ENCODE measurements around the gene HMGN3.

HMGN3 gene

DNA sequence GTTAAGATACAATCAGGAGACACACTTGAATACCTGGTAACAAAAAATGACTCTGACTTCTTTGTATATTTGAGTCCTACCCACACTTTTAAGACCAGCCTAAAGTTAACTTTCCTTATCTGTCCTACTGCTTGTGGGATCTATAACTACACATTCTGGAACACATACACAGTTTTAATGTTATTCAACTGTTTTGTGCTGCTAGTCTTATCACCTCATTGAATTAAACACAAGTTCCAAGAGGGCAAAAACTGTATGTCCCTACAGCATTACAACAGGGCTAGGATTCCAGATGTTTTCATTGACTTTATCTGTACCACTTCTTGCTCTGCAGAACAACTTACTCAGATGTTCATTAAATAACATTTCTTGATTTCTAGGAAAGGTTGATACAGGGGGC lies 2.8 kb downstream of the HMGN3 start:
- no peak for DNase-seq

DNA sequence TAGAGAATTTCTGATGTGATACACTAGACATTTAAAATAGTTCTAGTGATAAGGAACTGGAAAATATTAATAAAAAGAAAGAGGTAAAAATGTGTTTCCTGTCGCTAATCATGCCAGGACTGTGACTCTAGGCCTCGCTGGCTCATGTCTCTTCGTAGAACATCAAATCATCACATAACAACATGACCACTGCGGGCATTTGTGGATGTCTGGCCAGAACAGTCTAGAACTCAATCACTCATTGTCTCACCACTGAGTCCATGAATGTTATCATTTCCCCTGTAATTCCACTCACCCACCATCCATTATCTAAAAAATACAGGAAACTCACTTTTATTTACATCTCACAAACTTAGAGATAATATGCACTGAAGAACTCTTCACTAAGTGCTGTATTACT lies 3.4 kb downstream of the HMGN3 start:
- DNase-seq: no peak

DNA sequence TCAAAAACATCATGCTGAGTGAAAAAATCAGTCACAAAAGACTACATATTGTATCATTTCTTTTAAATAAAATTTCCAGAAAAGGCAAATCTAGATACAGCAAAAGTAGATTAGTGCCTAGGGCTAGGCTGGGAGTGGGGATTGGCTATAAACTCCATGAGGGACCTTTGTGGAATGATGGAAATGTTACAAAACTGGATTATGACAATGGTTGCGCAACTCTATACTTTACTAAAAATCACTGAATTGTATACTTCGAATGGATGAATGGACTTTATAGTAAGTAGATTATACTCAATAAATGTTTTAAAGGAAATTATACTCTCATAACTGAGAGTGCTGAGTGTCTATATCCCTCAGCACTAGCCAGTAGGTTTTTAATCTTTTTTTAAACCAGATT lies 4.3 kb downstream of the HMGN3 start:
- no peak for DNase-seq

DNA sequence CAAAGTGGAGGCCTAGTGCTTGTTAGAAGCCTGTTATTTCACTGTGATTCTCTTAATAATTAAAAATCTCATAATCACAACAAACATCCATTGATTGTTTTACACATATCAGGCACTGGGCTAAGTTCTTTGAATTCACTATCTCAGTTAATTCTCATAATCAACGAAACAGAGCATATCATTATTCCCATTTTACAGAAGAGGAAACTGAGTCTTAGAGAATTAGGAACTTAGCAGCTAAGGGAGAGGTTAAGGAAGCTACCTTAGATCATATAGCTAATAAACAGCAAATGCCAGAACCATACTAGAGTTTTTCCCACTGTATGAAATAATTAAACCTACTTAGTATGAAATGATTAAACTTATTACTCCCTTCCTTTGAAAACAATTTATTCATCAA lies 7.0 kb downstream of the HMGN3 start:
- DNase-seq: no peak

DNA sequence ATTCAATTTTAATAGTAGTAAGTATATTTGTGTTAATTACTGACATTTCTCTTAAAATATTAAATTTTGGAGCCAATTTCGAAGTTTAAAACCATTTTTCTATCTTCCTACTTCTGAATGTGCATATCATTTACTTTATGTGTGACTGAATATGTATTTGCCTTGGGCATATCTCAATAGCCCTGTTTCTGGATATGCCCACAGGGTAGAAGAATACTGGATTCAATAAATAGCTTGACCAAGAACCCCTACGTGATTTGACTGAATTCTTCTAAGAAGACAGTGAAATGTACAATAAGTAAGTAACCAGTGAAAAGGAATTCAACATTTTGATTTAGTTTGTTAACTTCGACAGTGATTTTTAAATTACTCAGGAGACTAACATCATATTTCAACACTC lies 7.8 kb downstream of the HMGN3 start:
- DNase-seq: no peak

DNA sequence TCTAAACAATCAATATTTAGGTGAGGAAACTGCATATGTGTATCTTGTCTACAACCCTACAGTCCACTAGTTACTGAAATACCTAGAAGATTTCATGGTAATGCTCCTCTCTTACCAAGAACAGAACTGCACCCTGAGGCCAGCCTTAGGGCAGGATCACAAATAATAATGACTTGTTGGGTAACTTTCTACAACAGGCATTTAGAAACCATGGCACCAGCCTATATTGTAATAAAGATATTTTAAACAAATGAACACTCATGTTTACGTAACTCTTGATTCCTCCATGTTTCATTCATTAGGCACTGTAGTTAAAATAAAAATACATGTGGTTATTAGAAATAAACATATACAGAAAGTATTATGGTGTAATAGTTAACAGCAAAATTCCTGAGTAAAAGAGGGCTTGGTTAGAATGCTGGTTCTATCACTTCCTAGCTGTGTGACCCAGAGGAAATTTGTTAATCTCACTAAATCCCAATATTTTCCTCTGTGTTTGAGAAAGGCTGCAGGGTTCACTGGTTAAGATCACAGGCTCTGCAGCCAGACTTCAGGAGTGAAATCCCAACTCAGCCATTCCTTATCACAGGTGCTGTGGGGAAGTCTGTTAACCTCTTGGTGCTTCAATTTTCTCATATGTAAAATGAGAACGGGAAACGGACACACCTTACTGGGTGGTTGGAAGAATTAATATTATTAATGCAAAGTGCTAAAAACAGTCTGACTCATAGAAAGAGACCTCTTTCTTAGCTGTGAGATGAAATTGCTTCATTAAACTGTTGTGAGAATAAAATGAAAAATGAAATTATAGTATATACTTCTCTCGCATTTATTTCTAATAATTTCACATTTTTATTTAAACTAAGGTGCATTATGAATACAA lies 8.5 kb downstream of the HMGN3 start:
- DNase-seq: no peak

DNA sequence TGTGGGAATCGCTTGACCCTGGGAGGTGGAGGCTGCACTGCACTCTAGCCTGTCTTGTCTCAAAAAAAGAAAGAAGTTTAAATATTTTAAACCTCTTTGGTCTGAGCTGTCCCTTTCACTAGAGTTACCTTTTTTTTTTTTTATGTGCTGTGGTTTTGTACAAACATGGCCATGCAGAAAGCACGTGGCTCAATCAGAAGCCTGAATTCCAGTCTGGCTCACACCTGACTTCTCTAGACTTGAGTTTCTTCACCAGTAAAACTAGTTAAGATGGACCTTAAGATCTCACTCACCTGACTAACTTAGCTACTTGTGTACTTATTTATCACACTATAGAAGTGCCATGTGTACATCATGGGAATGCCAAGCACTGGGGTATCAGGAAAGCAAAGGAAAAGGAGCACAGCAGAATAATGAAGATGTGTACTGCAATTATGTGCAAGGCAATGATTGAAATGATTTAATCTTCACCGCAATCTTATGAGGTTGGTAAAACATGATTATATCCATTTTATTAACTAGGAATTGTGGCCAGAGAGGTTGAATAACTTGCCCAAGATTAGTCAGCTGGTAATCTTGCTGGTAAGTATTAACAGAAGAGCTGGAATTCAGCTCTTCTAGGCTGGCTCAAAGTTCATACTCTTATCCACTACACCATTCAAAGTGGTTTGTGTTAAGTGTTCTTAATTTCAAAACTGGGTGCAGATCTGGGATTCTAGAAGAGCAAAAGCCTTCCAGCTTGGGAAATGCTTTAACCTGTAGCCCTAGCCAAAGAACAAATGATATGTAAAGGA lies 10.7 kb downstream of the HMGN3 start:
- no peak for DNase-seq

DNA sequence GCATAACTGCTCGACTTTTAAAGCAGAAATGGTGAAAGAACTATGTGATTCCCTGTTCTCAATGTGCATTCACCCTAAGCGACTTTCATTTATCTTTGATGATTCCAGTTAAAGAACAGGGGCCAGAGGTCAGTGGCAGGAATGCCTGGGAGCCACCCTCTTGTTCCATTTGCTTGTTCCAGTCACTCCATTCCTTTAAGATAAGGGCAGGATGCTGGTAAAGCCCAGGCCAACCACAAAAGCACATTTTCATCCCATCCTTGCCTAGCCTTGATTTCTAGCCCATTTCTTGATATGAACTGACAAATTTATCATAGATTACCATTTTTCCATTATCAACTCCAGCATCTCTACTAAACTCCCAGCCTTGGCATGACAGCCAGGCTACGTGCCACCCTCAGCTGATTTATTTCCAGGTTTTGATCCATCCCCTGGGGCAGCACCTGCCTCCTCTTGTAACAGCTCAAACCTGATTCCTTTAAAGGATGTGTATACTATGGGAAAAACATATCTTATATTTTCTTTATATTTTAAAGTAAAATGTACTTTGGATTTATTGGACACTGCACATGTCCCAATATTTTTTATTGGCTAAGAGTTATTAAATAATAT lies 19.2 kb downstream of the HMGN3 start:
- DNase-seq: no peak

DNA sequence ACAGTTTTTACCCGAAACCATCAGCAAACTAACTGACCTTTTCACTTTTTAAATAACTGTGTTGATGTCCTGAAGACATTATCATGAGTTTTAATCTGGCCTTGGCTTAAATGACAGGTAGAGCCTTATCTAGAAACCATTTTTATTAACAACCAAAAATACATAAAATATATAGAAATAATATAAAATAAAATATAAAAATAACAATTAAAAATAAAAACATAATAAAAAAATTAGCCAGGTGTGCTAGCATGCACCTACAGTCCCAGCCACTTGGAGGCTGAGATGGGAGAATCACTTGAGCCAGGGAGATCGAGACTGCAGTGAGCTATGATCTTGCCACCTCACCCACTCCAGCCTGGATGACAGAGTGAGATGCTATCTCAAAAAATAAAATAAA lies 21.6 kb downstream of the HMGN3 start:
- DNase-seq: no peak

DNA sequence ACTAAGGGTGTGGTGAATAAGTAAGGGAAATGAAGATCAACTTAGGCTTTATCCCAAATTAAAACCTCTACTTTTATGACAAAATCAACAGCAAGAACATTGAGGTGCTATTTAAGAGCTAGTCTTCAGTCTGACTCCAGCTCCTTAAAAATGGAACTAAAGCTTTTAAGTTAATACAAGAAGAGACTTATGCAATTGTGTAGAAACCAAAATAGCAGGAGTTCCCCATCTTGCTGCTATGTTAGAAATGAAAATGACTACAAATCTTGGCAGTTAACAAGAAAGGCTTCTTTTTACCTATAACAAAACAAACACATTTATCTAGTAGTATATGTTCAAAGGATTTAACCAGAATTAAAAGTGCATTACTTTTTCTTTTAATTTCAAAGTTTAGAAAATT lies 25.7 kb downstream of the HMGN3 start:
- DNase-seq: no peak

DNA sequence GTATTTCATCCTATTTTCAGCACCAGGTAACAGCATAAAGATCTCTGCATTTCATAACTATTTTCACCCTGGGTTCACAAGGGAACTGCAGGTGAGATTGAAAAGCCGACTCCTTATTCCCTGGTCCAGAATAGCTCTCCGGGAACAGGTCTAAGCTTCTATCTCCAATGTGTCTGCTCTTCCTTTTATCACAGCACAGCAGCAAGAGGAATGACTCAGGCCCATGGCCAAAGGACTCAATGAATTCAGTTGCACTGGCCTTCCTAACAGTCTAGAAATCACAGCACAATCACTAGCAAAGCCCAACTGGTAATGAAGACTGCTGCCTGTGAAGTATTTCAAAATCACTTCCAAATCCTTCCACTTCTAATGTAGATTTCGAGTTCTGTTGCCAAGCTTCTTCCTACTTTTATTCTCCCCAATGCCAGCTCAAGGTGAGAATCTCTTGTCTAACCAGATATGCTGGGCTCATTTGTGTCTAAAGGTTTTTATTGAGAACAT lies 30.7 kb downstream of the HMGN3 start:
- DNase-seq: no peak

DNA sequence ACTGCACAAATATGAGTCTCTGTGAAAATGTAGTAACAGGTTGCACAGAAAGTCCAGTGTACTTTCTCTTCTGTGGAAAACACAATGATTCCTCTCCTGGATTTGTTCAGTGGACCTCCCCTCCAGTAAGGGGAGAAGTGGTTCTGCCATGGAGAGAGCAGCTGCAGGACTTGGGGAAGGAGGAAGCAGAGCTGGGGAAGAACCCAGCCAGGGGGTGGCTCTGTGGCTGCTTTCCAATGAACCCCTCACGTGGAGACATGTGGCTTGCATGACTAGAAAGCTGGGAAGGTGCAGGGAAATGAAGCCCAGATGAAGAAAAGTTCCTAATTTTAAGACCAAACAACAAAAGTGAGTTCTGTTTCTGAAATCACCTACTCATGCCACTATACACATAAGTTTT lies 31.9 kb downstream of the HMGN3 start:
- DNase-seq: no peak

DNA sequence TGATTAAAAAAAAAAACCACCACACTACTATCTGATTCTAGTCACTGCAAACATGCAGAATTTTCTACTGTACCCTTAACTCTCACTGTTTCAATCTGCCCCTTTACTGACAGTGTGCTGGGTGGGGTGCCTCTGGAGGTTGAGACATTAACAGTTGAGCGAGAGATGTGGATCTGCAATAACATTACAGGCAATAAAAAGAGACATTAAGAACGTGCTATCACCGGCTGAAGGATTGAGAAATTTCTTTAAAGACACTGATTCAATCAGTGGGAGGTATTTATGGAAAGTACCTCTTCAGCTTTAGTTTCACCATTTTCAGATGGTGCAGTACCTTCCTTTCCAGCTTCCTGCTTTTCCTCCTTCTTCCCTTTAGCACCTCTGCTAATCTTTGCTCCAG lies 32.5 kb downstream of the HMGN3 start:
- DNase-seq: no peak

DNA sequence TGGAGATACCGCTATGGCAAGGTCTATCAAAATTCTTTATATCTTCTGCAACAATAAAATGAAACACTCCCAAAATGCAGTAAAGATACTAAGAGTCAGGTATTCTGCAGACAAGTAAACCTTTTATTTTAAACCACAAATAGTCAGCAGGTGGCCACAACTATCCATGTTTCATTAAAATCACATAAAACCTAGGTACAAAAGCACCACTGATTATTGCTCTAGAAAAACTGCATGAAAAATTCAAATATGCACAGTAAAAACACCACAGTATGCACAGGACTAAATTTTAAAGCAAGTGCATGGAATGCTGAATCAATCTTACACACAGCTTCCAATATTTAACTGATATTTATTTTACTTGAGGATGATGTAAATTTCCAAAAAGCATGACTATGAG lies 33.3 kb downstream of the HMGN3 start:
- DNase-seq: no peak

DNA sequence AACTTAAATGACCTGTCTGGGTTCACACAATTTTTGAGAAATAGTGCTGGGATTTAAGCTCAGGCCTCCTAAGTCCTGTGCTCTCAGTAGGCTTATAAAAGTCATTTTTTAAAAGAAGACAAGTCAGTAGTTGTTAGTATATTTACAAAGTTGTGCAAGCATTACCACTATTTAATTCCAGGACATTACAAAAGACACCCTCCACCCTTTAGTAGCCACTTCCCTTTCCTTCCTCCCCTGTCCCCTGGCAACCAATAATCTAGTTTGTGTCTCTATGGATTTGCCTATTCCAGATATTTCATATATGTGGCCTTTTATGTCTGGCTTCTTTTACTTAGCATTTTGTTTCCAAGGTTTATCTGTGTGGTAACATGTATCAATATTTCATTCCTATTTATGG lies 37.6 kb downstream of the HMGN3 start:
- DNase-seq: no peak

DNA sequence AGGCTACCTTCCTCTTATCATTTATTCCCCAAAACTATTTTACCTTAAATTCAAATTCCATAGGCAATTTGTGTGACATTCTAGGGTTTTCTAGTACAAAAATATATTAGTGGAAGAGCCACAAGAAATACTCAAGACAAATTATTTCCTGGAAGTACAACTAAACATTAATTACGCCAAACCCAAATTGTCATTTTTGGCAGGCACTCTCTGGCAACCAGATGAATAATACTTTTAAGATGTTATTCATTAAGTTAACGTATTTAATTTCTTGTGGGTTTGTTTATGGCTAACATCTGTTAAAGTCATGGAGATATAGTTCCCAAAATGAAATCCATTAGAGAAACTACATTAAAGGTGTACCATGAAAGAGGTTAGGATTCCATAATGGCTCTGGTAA lies 40.5 kb downstream of the HMGN3 start:
- no peak for DNase-seq

DNA sequence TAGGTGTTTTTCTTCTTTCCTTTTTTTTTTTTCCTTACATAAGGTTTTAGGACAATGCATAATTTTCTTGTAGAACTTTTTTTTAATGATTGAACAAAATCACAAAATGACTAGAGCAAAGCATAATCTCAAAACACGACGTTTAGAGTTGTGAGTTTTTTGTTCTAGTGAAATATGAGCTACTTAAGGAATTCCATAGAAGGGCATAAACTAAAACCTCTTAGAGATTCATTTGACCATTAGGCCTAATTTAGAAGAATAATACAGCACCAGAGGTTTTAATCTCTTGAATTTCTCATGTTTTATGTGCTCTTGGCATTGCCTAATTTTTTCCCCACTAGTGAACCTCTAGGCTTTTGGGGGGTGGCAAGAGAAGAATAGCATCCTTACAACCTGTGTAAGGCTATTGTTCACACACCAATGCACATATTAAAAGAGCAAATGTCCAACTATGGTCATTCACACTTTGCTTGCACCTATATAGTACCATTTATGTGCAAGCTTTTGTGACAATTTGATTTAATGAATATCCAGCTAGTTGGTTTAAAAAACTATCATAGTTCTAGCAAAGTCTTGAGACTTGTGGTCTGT lies 44.6 kb downstream of the HMGN3 start:
- no peak for DNase-seq

DNA sequence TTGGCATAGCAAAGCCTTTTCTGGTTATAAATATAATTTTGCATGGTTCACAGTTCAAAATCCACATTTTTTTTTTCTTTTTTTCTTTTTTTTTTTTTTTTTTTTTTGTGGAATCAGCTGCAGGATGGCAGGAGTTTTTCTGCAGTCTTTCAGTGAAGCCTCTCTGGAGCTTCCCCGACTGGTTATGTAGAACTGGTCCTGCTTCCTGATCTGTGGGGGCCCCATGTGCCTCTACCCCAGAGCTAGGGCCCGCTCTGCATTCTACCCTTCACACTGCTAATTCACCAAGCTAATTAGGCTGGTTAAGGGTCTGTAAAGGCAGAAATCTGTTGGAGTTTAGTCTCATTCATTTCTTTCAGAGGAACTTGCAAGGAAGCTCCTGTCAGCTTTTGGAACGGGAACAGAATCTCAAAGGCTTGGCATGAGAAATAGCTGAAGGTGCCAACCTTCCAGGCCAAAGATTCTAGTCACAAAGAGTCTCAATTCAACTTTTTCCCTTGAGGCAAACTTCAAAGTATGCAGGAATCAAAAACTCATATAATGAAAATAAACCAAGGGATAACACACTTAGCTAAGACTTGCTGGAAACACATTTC lies 45.5 kb downstream of the HMGN3 start:
- DNase-seq: no peak

DNA sequence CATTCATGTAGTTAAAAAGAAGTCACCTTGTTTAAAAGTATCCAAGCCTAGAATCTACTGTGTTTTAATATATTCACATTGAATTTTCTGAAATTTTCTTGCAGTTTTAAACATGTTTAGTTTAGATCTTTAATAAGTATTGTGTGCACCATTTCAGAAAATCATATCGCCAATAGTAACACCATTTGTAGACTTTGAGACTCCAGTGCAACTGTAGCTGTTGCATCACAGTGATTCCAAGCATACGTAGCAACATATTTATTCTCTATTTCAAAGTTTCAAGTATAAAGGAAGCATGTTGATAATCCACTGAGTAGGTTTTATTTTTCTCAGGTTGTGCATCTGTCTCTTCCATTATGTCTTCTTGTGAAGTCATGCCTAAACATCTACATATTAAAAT lies 46.4 kb downstream of the HMGN3 start:
- DNase-seq: no peak

DNA sequence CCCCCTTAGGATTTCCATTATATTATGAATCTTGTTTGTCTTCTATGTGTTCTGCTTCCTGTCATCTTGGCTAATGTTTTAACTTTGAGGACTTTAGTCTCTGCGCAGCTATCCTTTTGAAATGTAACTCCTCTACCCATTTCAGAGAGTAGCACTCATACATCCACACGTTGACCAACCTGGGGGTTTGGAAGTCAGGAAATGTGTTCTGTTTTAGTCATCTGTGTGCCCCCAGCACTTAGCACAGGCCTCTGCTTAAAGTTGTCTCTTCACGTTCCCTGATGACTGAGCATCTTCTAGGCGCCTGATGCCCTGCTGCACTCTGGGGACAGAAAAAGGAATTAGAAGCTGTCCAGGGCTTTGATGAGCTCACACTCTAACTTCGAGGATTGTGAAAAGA lies 47.9 kb downstream of the HMGN3 start:
- no peak for DNase-seq

DNA sequence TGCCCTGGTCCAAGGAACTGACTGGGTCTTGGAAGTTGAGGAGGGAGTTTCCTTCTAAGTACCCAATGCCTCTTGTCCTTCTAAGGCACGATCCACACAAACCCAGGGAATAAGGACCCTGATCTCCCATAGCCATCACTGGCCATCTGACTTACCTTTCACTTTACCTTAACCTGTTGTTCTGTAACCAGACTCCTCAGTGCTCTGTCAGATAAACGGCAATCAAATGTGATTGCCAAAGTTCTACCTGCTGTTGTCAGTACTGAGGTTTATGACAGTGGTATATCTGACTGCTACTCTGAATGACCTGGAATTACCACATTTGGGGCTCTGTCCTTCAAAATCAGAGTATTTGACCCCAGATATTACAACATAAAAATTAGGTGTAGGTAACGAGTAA lies 49.8 kb downstream of the HMGN3 start:
- DNase-seq: no peak

DNA sequence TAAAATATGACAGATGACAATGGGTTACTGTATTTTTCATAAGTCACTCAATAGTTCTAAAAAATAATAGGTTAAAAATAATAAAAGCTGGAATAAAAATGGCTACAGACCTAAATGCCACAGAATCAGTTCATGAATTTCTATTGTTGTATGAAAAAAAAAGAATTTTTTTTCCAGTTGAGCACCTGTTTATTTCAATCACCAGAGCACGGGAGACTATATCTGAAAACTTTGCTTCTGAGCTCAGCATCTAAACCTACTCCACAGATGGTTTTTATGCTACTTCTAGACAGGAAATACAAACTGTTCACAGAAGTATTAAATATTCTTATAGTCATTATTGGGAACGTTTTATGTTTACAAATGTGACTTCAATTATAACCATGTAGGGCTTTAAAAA lies 50.4 kb downstream of the HMGN3 start:
- no peak for DNase-seq

DNA sequence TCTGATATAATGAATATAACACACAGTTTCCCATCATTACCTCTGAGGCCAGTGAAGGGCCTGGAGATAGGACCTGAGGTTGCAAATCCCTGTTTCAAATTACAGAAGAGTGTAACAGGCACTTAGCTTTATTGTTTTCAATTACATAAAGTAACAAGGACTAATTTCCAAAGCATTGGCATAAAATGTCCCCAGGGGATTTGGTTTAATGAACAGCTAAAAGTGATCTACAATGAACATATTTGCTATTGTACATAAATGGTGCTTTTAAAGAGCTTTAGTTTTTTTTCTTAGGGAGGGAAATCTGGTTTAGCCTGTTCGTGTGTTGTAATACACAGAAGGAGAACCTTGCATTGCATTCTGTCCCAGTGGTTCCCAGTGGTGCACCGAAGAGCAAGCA lies 54.4 kb downstream of the HMGN3 start:
- DNase-seq: no peak

Data from activated CD4-positive, alpha-beta T cell treated with anti-CD3 and anti-CD28 coated beads, Interleukin-2, amount 50 U/mL, for 16 hours (primary cell).